ENCODE measurements around the gene CCDC87.
"Not testable (repeated sequence)": the region's sequence is repeated elsewhere in the genome, so short reads cannot be mapped to it uniquely, and the experiment has no call there.

Gene CCDC87

GRCh38 chr11:66592457-66593302, at the start of gene CCDC87, which contains the start of gene CCS:
CCDC87 (minus strand) TSS chr11:66593063; CDS start chr11:66593015, 48 bp downstream.
CCS (plus strand) TSS chr11:66593185; CDS start chr11:66593262, 77 bp downstream.
- DNase-seq (ENCODE audit: low read depth) = peak; percentile 91

DNA sequence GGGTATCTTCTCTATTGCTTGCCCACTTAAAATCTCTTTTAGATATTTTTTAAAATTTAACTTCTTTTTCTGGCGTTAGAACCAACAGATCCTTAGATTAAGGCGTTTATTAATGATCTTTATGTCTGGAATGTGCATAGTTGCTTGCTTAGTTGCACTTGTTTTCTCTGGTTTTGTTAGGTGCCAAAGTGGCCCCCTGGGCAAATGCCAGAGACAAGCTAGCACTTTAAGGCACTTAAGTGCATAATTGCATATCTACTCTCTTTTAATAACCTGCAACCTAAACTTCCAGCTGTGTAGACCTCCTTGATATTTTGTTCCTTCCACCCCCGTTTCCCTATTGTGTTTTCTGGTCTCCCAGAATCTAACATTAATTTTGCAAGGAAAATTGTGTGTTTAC, 49.0 kb upstream of the CCDC87 start:
- DNase-seq (ENCODE audit: low read depth) = no peak

GRCh38 chr11:66639814-66640340, 47.0 kb upstream of the CCDC87 start:
- not testable (repeated sequence) for DNase-seq (ENCODE audit: low read depth)

- DNase-seq (ENCODE audit: low read depth) = peak; percentile 38
Observed at GRCh38 chr11:66639066-66639813, 46.4 kb upstream of the CCDC87 start.

DNA sequence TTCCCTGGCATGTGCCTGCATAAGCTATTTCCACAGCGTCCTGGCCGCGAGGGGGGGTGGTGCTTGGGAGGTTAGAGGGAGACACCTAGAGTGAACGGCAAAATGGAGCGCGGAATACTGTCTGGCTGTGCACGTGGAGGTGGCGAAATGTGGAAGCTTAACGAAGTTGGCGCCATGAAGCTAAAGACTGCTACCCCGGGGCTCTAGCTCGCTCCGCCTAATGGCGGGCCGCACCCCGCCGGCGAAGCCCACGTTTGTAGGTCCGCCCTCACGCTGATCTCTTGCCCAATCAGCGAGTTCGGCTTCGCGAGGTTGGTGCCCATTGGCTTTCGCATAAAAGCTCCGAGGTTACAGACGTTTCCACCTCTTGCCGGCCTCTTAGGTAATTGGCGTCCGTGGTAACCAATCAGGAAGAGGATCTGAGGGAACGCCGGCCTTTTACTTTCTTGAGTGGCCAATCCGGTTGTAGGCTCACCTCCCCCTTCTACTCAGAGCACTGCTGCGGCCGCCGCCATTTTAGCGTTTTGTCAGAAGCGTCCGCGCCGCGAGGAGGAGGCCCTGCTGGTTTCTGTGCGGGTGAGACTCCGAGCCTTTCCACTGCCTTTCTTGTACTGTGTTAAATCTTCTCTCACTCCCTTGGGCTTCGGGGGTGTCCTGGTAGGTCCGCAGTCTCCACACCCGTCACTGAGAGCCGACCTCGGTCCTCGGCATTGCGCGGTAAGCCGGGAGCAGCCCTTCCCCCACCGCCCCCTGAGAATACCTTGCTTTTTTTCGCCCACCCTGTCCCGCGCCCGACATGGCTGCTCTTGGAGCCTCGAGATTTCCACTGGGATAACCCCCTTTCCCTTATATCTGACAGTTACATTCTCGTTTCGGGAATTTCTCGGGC, 45.6 kb upstream of the CCDC87 start, which contains the start of gene RBM4:
Gene RBM4, plus strand, starts transcription at position 527 of the 889 bp plus-strand sequence. CDS start 1,009 bp downstream, outside the sequence.
- DNase-seq (ENCODE audit: low read depth) = peak; percentile 98

DNA sequence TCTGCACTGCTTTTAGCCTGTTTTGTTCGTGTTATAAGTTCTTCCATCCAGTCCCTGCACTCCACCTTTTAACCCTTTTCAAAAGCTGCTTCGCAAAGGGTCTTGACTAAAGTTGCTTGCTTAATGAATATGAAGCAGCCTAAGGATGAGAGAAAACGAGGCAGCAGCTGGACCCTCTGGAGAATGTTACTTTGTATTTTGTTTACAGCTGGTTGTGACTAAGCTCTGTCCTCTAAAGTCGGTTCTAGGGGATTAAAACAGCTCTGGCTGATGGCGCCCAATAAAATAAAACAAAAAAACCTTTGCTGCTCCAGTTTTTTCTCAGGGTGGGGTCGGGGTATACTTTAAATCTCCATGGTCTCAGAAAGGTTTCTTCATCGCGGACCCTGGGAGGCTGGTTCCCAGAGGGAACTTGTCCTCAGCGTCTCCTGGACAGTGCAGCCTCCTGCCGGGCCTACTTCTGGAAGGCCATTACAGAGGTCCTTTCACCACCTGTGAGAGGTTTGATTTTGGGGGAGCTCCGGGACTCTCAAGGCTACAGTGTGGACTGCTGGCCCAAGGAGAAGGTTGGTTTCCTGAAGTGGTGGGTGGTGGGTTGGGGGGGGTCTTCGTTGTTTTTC, 44.8 kb upstream of the CCDC87 start:
- DNase-seq (ENCODE audit: low read depth) = no peak

DNA sequence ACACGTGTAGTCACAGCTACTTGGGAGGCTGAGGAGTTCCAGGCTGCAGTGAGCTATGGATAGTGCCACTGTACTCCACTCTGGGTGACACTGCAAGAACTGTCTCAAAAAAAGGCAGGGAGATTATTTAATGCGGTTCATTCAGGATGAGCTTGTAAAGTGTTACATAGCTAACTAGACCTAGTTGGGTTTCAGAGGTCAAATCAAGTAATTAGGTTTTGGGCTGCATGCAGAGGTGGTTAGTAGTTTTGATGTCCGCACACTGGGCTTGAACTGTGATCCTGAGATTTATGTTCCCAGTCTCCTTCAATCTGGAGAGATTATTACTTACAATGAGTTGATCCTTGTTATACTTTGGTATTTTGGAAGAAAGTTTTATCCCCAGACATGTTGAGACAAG, 43.5 kb upstream of the CCDC87 start:
- no peak for DNase-seq (ENCODE audit: low read depth)

- DNase-seq (ENCODE audit: low read depth) = no peak
Observed at GRCh38 chr11:66632952-66633351, 40.1 kb upstream of the CCDC87 start.

- no peak for DNase-seq (ENCODE audit: low read depth)
Observed at GRCh38 chr11:66631883-66632282, 39.0 kb upstream of the CCDC87 start.

DNA sequence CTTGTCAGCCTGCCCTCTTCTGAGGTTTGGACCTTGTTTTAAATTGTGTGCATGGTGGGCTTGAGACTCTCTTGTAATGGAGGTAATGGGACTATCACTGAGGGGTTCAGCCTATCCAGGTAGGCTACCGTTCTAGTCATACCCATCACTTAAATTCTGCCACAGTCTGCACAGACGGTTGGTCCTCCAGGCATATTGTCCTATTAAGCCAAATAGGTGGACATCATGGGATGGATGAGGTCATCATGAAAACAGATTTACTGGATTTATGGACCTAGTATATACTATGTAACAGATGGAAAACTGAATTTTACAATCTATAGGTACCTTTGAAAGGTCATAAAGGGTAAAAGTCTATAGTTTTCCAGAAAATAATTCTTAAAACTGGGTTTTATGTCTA, 36.5 kb upstream of the CCDC87 start:
- DNase-seq (ENCODE audit: low read depth) = no peak

DNA sequence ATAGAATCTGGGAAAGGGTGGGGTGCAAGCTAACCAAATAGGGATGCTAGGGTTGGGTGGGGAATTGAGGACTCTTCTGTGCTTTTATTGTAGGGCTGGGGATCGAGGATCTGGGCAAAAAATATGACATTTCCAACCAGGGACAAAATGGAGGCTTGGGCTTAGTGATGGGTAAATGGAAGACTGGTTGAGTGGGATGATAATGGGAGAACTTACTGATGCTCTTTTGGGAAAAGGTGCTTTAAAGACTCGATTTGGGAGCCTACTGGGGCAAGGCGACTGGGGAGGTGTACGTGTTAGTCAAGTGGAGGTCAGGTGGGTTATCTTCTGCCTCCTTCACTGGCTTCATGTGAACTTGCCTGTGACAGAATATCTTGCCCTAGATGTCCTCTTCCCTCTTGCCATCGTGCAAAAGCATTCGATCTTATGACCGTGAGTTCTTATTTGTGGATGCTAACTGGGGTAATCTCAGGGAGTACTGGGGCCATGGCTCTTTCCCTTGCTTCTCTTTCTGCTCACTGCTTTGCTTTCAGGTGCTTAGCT, 35.3 kb upstream of the CCDC87 start:
- no peak for DNase-seq (ENCODE audit: low read depth)

GRCh38 chr11:66626926-66627325, 34.1 kb upstream of the CCDC87 start:
- no peak for DNase-seq (ENCODE audit: low read depth)

DNA sequence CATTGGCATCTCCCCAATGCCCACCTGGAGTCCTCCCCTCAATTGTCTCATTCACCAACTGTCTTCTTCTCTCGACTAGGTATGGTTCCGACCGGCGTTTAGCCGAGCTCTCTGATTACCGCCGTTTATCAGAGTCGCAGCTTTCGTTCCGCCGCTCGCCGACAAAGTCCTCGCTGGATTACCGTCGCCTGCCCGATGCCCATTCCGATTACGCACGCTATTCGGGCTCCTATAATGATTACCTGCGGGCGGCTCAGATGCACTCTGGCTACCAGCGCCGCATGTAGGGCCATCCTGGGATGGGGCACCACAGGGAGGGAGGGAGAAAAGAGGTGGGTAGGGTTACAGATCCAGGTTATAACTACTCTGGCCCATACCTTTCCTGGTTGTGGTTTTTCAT, 33.5 kb upstream of the CCDC87 start:
- no peak for DNase-seq (ENCODE audit: low read depth)

DNA sequence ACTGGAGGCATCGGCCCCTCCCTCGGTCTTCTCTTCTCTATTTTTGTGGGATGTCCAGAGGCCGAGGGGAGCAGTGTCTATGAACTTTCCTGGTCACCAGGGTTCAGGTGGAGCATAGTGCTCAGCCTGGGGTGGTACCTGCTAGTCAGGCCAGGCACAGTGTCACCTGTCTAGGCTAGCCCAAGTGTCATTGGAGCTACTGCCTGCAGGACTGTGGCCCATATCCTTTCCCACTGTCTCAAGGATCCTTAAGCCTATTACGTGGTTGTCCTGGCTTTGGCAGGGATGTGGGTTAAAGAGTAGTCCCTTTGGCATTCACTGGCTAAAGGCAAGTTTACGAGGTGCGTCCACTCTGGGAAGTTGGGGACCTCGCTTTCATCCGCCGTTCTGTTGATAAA, 32.9 kb upstream of the CCDC87 start:
- no peak for DNase-seq (ENCODE audit: low read depth)

DNA sequence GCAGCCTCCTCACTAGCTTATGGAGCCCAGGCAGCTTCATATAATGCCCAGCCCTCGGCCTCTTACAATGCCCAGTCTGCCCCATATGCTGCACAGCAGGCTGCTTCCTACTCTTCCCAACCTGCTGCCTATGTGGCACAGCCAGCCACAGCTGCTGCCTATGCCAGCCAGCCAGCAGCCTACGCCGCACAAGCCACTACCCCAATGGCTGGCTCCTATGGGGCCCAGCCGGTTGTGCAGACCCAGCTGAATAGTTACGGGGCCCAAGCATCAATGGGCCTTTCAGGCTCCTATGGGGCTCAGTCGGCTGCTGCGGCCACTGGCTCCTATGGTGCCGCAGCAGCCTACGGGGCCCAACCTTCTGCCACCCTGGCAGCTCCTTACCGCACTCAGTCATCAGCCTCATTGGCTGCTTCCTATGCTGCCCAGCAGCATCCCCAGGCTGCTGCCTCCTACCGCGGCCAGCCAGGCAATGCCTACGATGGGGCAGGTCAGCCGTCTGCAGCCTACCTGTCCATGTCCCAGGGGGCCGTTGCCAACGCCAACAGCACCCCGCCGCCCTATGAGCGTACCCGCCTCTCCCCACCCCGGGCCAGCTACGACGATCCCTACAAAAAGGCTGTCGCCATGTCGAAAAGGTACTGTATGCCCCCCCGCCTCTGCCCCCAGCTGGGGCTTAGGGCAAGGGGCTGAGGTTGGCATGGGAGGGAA, 32.3 kb upstream of the CCDC87 start:
- no peak for DNase-seq (ENCODE audit: low read depth)

GRCh38 chr11:66624450-66624849, 31.6 kb upstream of the CCDC87 start:
- no peak for DNase-seq (ENCODE audit: low read depth)

DNA sequence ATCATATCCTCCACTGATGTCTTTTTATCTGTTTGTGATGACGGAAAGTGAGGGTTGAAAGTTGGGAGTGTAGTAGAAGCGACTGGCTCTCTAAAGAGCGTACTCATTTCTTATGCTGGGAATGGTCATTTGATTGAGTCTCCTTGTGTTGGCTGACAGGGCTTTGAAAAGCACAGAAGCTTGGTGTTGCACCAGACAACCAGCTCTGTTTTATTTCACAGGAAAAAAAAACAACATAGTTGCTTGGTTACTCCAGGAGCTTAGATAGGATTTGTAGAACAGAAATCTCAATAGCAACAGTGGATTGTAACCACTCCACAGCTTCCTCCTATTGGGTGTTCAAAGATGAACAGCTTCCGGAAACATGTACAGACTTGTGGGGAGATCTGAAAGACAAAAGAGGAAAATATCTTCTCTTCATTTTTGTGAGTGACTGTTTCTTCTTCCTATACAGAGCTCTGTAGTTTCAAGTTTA, 26.3 kb upstream of the CCDC87 start:
- DNase-seq (ENCODE audit: low read depth) = no peak

- no peak for DNase-seq (ENCODE audit: low read depth)
Observed at GRCh38 chr11:66617155-66617834, 24.4 kb upstream of the CCDC87 start.

GRCh38 chr11:66616379-66617154, 23.7 kb upstream of the CCDC87 start, which contains the start of gene RBM14:
RBM14 (plus strand) TSS chr11:66616630; CDS start chr11:66616721, 91 bp downstream.
- peak; percentile 100 for DNase-seq (ENCODE audit: low read depth)

All from CMK (cell line).